Lower leg skin (tissue), 3 donors: ENCODE results near the gene SPDL1.

ENCODE experiments used
- POLR2A ChIP-seq, 2 donors: fragments of 450-650 bp; IDR thresholded peaks; one replicate each; pipeline ENCODE4 v1.6.1; 2016 to 2017; ENCODE audit warnings: antibody characterized with exemption in 2 of 2, mild to moderate bottlenecking in 1 of 2, moderate library complexity in 1 of 2
- TF ChIP-seq, protein P1 (sequence below), 3 donors: fragments of 450-650 bp; IDR thresholded peaks; one replicate each; pipeline ENCODE4 v1.5.1; 2016; ENCODE audit warnings: antibody characterized with exemption in 3 of 3, mild to moderate bottlenecking in 3 of 3, moderate library complexity in 2 of 3

DNA sequence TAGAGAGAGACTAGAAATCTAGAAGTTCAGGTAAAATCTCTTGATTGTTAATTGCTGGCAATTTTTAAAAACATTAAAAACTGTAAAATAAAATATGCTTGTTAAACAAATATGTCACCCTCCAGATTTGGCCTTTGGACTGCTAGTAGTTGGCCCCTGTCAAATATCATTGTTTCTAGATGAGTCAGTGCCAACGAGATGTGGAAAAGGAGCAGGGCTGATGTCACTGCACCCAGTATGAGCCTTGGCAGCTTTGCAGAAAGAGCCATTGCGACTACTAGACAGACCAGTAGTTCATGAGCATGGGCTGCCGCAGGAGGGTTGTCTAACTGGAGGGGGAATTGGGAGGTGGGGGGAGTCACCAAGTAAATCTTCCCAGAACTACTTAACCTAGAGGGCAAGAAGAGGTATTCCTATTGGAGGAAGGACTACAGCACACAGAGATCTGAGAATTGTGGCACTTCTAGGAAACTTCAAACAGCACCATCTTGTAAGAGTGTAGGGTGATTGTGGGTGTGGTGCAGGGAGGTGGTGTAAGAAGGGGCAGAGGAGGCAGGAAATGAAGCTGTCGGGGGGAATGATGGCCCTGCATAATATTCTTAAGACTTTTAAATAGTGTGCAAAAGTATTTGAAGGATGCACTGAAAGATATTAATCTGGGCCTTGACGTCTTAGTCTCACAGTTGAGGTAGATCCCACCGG, 46.4 kb downstream of the SPDL1 start:
- no peak for TF ChIP-seq POLR2A (IDR thresholded peaks at IDR 0.05)
- TF ChIP-seq, protein P1, sequence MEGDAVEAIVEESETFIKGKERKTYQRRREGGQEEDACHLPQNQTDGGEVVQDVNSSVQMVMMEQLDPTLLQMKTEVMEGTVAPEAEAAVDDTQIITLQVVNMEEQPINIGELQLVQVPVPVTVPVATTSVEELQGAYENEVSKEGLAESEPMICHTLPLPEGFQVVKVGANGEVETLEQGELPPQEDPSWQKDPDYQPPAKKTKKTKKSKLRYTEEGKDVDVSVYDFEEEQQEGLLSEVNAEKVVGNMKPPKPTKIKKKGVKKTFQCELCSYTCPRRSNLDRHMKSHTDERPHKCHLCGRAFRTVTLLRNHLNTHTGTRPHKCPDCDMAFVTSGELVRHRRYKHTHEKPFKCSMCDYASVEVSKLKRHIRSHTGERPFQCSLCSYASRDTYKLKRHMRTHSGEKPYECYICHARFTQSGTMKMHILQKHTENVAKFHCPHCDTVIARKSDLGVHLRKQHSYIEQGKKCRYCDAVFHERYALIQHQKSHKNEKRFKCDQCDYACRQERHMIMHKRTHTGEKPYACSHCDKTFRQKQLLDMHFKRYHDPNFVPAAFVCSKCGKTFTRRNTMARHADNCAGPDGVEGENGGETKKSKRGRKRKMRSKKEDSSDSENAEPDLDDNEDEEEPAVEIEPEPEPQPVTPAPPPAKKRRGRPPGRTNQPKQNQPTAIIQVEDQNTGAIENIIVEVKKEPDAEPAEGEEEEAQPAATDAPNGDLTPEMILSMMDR (IDR thresholded peaks at IDR 0.05): no peak
